ENCODE measurements around the gene NEK11. TPM values are rescaled to one million over a fixed set of nuclear protein-coding genes. Genes with fewer than 3 reads are reported as not detected.

Gene NEK11
- total and polyA plus RNA-seq, 2 donors (not counting 3 experiments of a cell fraction or from before 2014, with no cell fraction given), result 1.7 to 4.3 TPM

GRCh38 chr3:131349454-131349853 lies 322.8 kb downstream of the NEK11 start:
- Histone ChIP-seq H3K27me3 (ENCODE audit: control insufficient read depth in 2 of 2, insufficient read depth in 2 of 2, low read length in 2 of 2) (no peaks in the 10 kb centered on the region), H3K9me3 (replicated peaks; ENCODE audit: control insufficient read depth, insufficient read depth, low read length) (no peaks in the 10 kb centered on the region), H3K36me3 (ENCODE audit: control insufficient read depth in 2 of 2, extremely low read depth in 1 of 2, insufficient read depth in 2 of 2, low read length in 2 of 2) (no peaks in the 10 kb centered on the region), H2AFZ (ENCODE audit: low read depth, low read length) (no peak overlapping the region), H3K4me1 (ENCODE audit: control insufficient read depth, extremely low read depth, insufficient read depth, low read length) (peaks cover 47% of the 10 kb centered on the region), H3K79me2 (ENCODE audit: control insufficient read depth, insufficient read depth, low read length) (no peaks in the 10 kb centered on the region), H3K4me3 (replicated peaks in 1 of 3; ENCODE audit: insufficient read depth in 1 of 3, low read depth in 1 of 3, low read length in 3 of 3) (no peak overlapping the region), H3K4me2 (ENCODE audit: insufficient read depth, low read length) (peak overlapping the region; percentile 60), H4K20me1 (replicated peaks; ENCODE audit: control insufficient read depth, extremely low read depth, insufficient read depth, low read length) (no peaks in the 10 kb centered on the region), H3K27ac (ENCODE audit: insufficient read depth, low read depth, low read length) (peak overlapping the region; percentile 58), H3K9ac (replicated peaks; ENCODE audit: extremely low read depth, insufficient read depth, low read length) (no peak overlapping the region), H3K9me1 (replicated peaks; ENCODE audit: control insufficient read depth, extremely low read depth, insufficient read depth, low read length) (no peaks in the 10 kb centered on the region)
- DNase-seq (ENCODE audit: low read depth, low spot score) (no peak), FAIRE-seq (no peak)
- POLR2A ChIA-PET, result interaction anchor here (0.9 kb wide), 1 partner anchor 32 kb away, joined by 3 read pairs; the partner anchor contains the start of gene NUDT16
- intact Hi-C loops (cut with micrococcal nuclease) (loop anchor here (2.0 kb wide), 1 partner anchor 31 kb away; the partner anchor contains the start of gene NUDT16), dilution Hi-C loops (cut with MboI; ENCODE audit: extremely low pct_ligation_motif_present, low sequenced_read_pairs) (no loop called here)
- CTCF ChIA-PET, result interaction anchor here (0.7 to 1.9 kb wide), 6 partner anchors 9 to 122 kb away, joined by 3 to 9 read pairs (median 3); partner anchors contain the start of gene NUDT16
- no TSS peak for BruUV-seq (replicated peaks)
- TF ChIP-seq JUN (IDR thresholded peaks at IDR 0.05; ENCODE audit: borderline replicate concordance, insufficient read depth, insufficient read length, low read depth) (no peak), EZH2 (IDR thresholded peaks at IDR 0.05; ENCODE audit: borderline replicate concordance, low read depth, low read length, severe bottlenecking) (no peak), MYC (IDR thresholded peaks at IDR 0.05; ENCODE audit: low read depth, low read length) (no peak)

GRCh38 chr3:131349946-131350347 lies 323.3 kb downstream of the NEK11 start:
- no peaks in the 10 kb centered on the region for H3K9me1 ChIP-seq (replicated peaks; ENCODE audit: control insufficient read depth, extremely low read depth, insufficient read depth, low read length)
- no peak overlapping the region for H3K4me3 ChIP-seq (replicated peaks in 1 of 3; ENCODE audit: insufficient read depth in 1 of 3, low read depth in 1 of 3, low read length in 3 of 3)
- no peaks in the 10 kb centered on the region for H3K9me3 ChIP-seq (replicated peaks; ENCODE audit: control insufficient read depth, insufficient read depth, low read length)
- DNase-seq (ENCODE audit: low read depth, low spot score) (no peak), FAIRE-seq (peak; percentile 59)
- intact Hi-C loops (cut with micrococcal nuclease), result loop anchor here (1.0 to 2.0 kb wide), 2 partner anchors 31 to 52 kb away; partner anchors contain the start of gene NUDT16
- H3K79me2 ChIP-seq (ENCODE audit: control insufficient read depth, insufficient read depth, low read length), result no peaks in the 10 kb centered on the region
- H2AFZ ChIP-seq (ENCODE audit: low read depth, low read length), result peak overlapping the region; percentile 49
- CTCF ChIA-PET, result interaction anchor here (0.7 to 1.9 kb wide), 6 partner anchors 9 to 122 kb away, joined by 3 to 9 read pairs (median 3); partner anchors contain the start of gene NUDT16
- peaks cover 47% of the 10 kb centered on the region for H3K4me1 ChIP-seq (ENCODE audit: control insufficient read depth, extremely low read depth, insufficient read depth, low read length)
- TF ChIP-seq MYC (IDR thresholded peaks at IDR 0.05; ENCODE audit: low read depth, low read length) (no peak), FOS (IDR thresholded peaks at IDR 0.05; ENCODE audit: borderline replicate concordance, insufficient read depth, low read length) (no peak), EZH2 (IDR thresholded peaks at IDR 0.05; ENCODE audit: borderline replicate concordance, low read depth, low read length, severe bottlenecking) (no peak), GATA2 (IDR thresholded peaks at IDR 0.05; ENCODE audit: insufficient read depth, insufficient read length, low read depth, low read length) (no peak), POLR2A (IDR thresholded peaks at IDR 0.05; ENCODE audit: low read depth, low read length) (no peak), POLR2AphosphoS5 (IDR thresholded peaks at IDR 0.05; ENCODE audit: insufficient read depth, low read depth, low read length) (no peak), JUN (IDR thresholded peaks at IDR 0.05; ENCODE audit: borderline replicate concordance, insufficient read depth, insufficient read length, low read depth) (no peak), MAX (IDR thresholded peaks at IDR 0.05; ENCODE audit: insufficient read depth, insufficient read length) (no peak), CTCF (IDR thresholded peaks at IDR 0.05; ENCODE audit: extremely low read depth in 1 of 2, insufficient read depth in 1 of 2, low read depth in 1 of 2, low read length in 2 of 2) (no peak)
- H3K4me2 ChIP-seq (ENCODE audit: insufficient read depth, low read length), result peak overlapping the region; percentile 19
- no peaks in the 10 kb centered on the region for H4K20me1 ChIP-seq (replicated peaks; ENCODE audit: control insufficient read depth, extremely low read depth, insufficient read depth, low read length)
- no peaks in the 10 kb centered on the region for H3K36me3 ChIP-seq (ENCODE audit: control insufficient read depth in 2 of 2, extremely low read depth in 1 of 2, insufficient read depth in 2 of 2, low read length in 2 of 2)
- POLR2A ChIA-PET, result interaction anchor here (0.9 kb wide), 1 partner anchor 31 kb away, joined by 3 read pairs; the partner anchor contains the start of gene NUDT16
- H3K9ac ChIP-seq (replicated peaks; ENCODE audit: extremely low read depth, insufficient read depth, low read length), result no peak overlapping the region
- dilution Hi-C loops (cut with MboI; ENCODE audit: extremely low pct_ligation_motif_present, low sequenced_read_pairs), result no loop called here
- peak overlapping the region; percentile 58 for H3K27ac ChIP-seq (ENCODE audit: insufficient read depth, low read depth, low read length)
- H3K27me3 ChIP-seq (ENCODE audit: control insufficient read depth in 2 of 2, insufficient read depth in 2 of 2, low read length in 2 of 2), result no peaks in the 10 kb centered on the region
- BruUV-seq (replicated peaks), result no TSS peak
